Effector memory CD4-positive, alpha-beta T cell (primary cell): ENCODE results near the gene SNX15.

Experiments used
- DNase-seq, 3 donors: peaks; one replicate each; pipeline ENCODE4 v3.0.0-alpha.2; 2020
- H3K27ac ChIP-seq: 2 replicates; pipeline ENCODE4 v1.7.0; 2013; ENCODE audit warnings: mild to moderate bottlenecking, low read length, moderate library complexity; ENCODE audit not compliant: insufficient read depth, poor library complexity, severe bottlenecking
- H3K27me3 ChIP-seq: replicated peaks from 2 replicates; pipeline ENCODE4 v1.7.0; 2013; ENCODE audit warnings: mild to moderate bottlenecking, low read length; ENCODE audit not compliant: insufficient read depth, control insufficient read depth, poor library complexity, severe bottlenecking
- H3K36me3 ChIP-seq: 2 replicates; pipeline ENCODE4 v1.7.0; 2013; ENCODE audit warnings: mild to moderate bottlenecking, low read length, moderate library complexity; ENCODE audit not compliant: control insufficient read depth, insufficient read depth
- H3K4me1 ChIP-seq: 2 replicates; pipeline ENCODE4 v1.7.0; 2013; ENCODE audit warnings: low read length, mild to moderate bottlenecking; ENCODE audit not compliant: control insufficient read depth, insufficient read depth, poor library complexity, severe bottlenecking
- H3K4me3 ChIP-seq: 2 replicates; pipeline ENCODE4 v1.7.0; 2013; ENCODE audit warnings: low read length, low read depth, mild to moderate bottlenecking; ENCODE audit not compliant: insufficient read depth, poor library complexity, severe bottlenecking
- H3K9me3 ChIP-seq: 2 replicates; pipeline ENCODE4 v1.7.0; 2013; ENCODE audit warnings: mild to moderate bottlenecking, low read length, moderate library complexity; ENCODE audit not compliant: control insufficient read depth

The SNX15 gene

GRCh38 chr11:65035579-65035978, 8.3 kb downstream of the SNX15 start:
- Histone ChIP-seq H3K27me3 (no peaks in the 10 kb centered on the region), H3K36me3 (peaks cover 40% of the 10 kb centered on the region), H3K4me3 (no peak overlapping the region), H3K9me3 (no peaks in the 10 kb centered on the region), H3K27ac (no peak overlapping the region), H3K4me1 (no peaks in the 10 kb centered on the region)
- no peak for DNase-seq

GRCh38 chr11:65036931-65037330, 9.7 kb downstream of the SNX15 start:
- H3K27ac ChIP-seq: no peak overlapping the region
- no peak overlapping the region for H3K4me3 ChIP-seq
- H3K36me3 ChIP-seq: peaks cover 40% of the 10 kb centered on the region

GRCh38 chr11:65040520-65040846, 13.2 kb downstream of the SNX15 start:
- Histone ChIP-seq H3K4me3 (peak overlapping the region; percentile 62), H3K27me3 (no peaks in the 10 kb centered on the region), H3K36me3 (peaks cover 29% of the 10 kb centered on the region), H3K4me1 (peaks cover 3% of the 10 kb centered on the region), H3K27ac (peak overlapping the region; percentile 74), H3K9me3 (no peaks in the 10 kb centered on the region)
- no peak for DNase-seq

More at GRCh38 chr11:65036931-65037330, 9.7 kb downstream of the SNX15 start:
- DNase-seq: no peak
- H3K4me1 ChIP-seq: peaks cover 3% of the 10 kb centered on the region
- H3K27me3 ChIP-seq: no peaks in the 10 kb centered on the region
- H3K9me3 ChIP-seq: no peaks in the 10 kb centered on the region

- H3K4me1 ChIP-seq: peaks cover 3% of the 10 kb centered on the region
- H3K4me3 ChIP-seq: peak within 1 kb of the TSS; percentile 62
- DNase-seq: peak; percentile 79 to 82 (median 79)
- peaks cover 26% of the 10 kb centered on the region for H3K36me3 ChIP-seq
- no peaks in the 10 kb centered on the region for H3K9me3 ChIP-seq
- no peaks in the 10 kb centered on the region for H3K27me3 ChIP-seq
- peak within 1 kb of the TSS; percentile 74 for H3K27ac ChIP-seq
These were observed 13.8 kb downstream of the SNX15 start, which contains the start of gene SAC3D1 for GRCh38 chr11:65040847-65041622. Gene SAC3D1 (plus strand): TSS chr11:65041210. CDS start chr11:65041293, 83 bp downstream.

- no peak for DNase-seq
- H3K4me3 ChIP-seq: no peak overlapping the region
- no peaks in the 10 kb centered on the region for H3K9me3 ChIP-seq
- no peak overlapping the region for H3K27ac ChIP-seq
- peaks cover 17% of the 10 kb centered on the region for H3K36me3 ChIP-seq
- H3K27me3 ChIP-seq: no peaks in the 10 kb centered on the region
- H3K4me1 ChIP-seq: peaks cover 3% of the 10 kb centered on the region
These were observed 15.7 kb downstream of the SNX15 start for GRCh38 chr11:65042891-65043290.

- Histone ChIP-seq H3K4me1 (peaks cover 3% of the 10 kb centered on the region), H3K9me3 (no peaks in the 10 kb centered on the region), H3K27me3 (no peaks in the 10 kb centered on the region), H3K27ac (no peak overlapping the region), H3K4me3 (no peak overlapping the region), H3K36me3 (peaks cover 14% of the 10 kb centered on the region)
- DNase-seq: no peak
These were observed 16.8 kb downstream of the SNX15 start for GRCh38 chr11:65043881-65044501.

GRCh38 chr11:65045061-65045460, 17.8 kb downstream of the SNX15 start:
- peaks cover 3% of the 10 kb centered on the region for H3K4me1 ChIP-seq
- no peak overlapping the region for H3K4me3 ChIP-seq
- no peaks in the 10 kb centered on the region for H3K27me3 ChIP-seq
- H3K36me3 ChIP-seq: peaks cover 14% of the 10 kb centered on the region
- no peak overlapping the region for H3K27ac ChIP-seq
- no peak for DNase-seq
- H3K9me3 ChIP-seq: no peaks in the 10 kb centered on the region

GRCh38 chr11:65045728-65046127, 18.5 kb downstream of the SNX15 start:
- no peak for DNase-seq
- no peaks in the 10 kb centered on the region for H3K27me3 ChIP-seq
- peaks cover 3% of the 10 kb centered on the region for H3K4me1 ChIP-seq

GRCh38 chr11:65047581-65048422, 20.6 kb downstream of the SNX15 start:
- H3K4me3 ChIP-seq: peak overlapping the region; percentile 27
- H3K27ac ChIP-seq: peak overlapping the region; percentile 55
- DNase-seq: peak in 2 of 3 donors; percentile 5 to 11
- no peaks in the 10 kb centered on the region for H3K4me1 ChIP-seq
- H3K27me3 ChIP-seq: no peaks in the 10 kb centered on the region
- H3K36me3 ChIP-seq: peaks cover 14% of the 10 kb centered on the region
- no peaks in the 10 kb centered on the region for H3K9me3 ChIP-seq

More at GRCh38 chr11:65045728-65046127, 18.5 kb downstream of the SNX15 start:
- Histone ChIP-seq H3K4me3 (no peak overlapping the region), H3K36me3 (peaks cover 14% of the 10 kb centered on the region), H3K9me3 (no peaks in the 10 kb centered on the region), H3K27ac (no peak overlapping the region)
